IMR-90 (cell line): ENCODE results near the gene C22orf31. TPM values are rescaled to one million over a fixed set of nuclear protein-coding genes. Genes with fewer than 3 reads are reported as not detected.

ENCODE experiments used
- ATAC-seq: fragments of 200-7000 bp; cut with Tn5 transposase; 2 replicates; pipeline ENCODE4 v1.9.1; 2020; ENCODE audit warnings: low read depth, mild to moderate bottlenecking, moderate library complexity
- BruUV-seq: library from RNA; stranded (reverse); fragments of 400-500 nt; replicated peaks from 2 replicates; lab custom pipeline; 2021; lab: Mats Ljungman, UMichigan
- CTCF ChIA-PET: fragments of 300-600 bp; formaldehyde crosslinking; extraction: SDS; loops from one replicate; lab custom pipeline; 2021; ENCODE audit warnings: antibody characterized with exemption; lab: Yijun Ruan, JAX
- POLR2A ChIA-PET: fragments of 300-600 bp; sonication (Branson Sonifier 250); formaldehyde crosslinking; loops from one replicate; lab custom pipeline; 2022; ENCODE audit warnings: antibody characterized with exemption; ENCODE audit not compliant: unreplicated experiment; lab: Charles Lee
- DNase-seq: peaks from one replicate; pipeline ENCODE4 v3.0.0; 2013
- H2AFZ ChIP-seq: replicated peaks from 2 replicates; pipeline ENCODE3; 2013; ENCODE audit warnings: low read length, mild to moderate bottlenecking; ENCODE audit not compliant: poor library complexity
- H2AK5ac ChIP-seq: 2 replicates; pipeline ENCODE4 v1.6.1; 2013; ENCODE audit warnings: low read depth, low read length, inconsistent platforms
- H2AK9ac ChIP-seq: replicated peaks from 2 replicates; pipeline ENCODE3; 2013; ENCODE audit warnings: mild to moderate bottlenecking, low read depth, low read length, moderate library complexity; ENCODE audit not compliant: poor library complexity
- H2BK120ac ChIP-seq: 2 replicates; pipeline ENCODE4 v1.6.1; 2013; ENCODE audit warnings: low read depth, low read length, inconsistent platforms
- H2BK15ac ChIP-seq: 3 replicates; pipeline ENCODE4 v1.6.1; 2013; ENCODE audit warnings: low read depth, low read length, inconsistent platforms
- H2BK20ac ChIP-seq: 2 replicates; pipeline ENCODE4 v1.6.1; 2013; ENCODE audit warnings: low read depth, mild to moderate bottlenecking, inconsistent platforms, low read length, moderate library complexity
- H2BK5ac ChIP-seq: 2 replicates; pipeline ENCODE4 v1.6.1; 2013; ENCODE audit warnings: mild to moderate bottlenecking, low read depth, low read length, inconsistent platforms; ENCODE audit not compliant: poor library complexity, severe bottlenecking
- H3K14ac ChIP-seq: replicated peaks from 2 replicates; pipeline ENCODE4 v1.6.1; 2013; ENCODE audit warnings: low read depth, low read length, inconsistent platforms
- H3K18ac ChIP-seq: 2 replicates; pipeline ENCODE4 v1.6.1; 2013; ENCODE audit warnings: low read depth, low read length, control low read depth
- H3K23ac ChIP-seq: 2 replicates; pipeline ENCODE4 v1.6.1; 2013; ENCODE audit warnings: low read depth, low read length, inconsistent platforms
- H3K27ac ChIP-seq: 2 replicates; pipeline ENCODE4 v1.5.1; 2013; ENCODE audit warnings: mild to moderate bottlenecking, control low read depth, low read length; ENCODE audit not compliant: insufficient read depth
- H3K27me3 ChIP-seq: 2 replicates; pipeline ENCODE4 v1.6.1; 2013; ENCODE audit warnings: low read length; ENCODE audit not compliant: control insufficient read depth, insufficient read depth
- H3K36me3 ChIP-seq: 2 replicates; pipeline ENCODE4 v1.6.1; 2013; ENCODE audit warnings: low read length, mixed read lengths; ENCODE audit not compliant: control insufficient read depth, insufficient read depth
- H3K4ac ChIP-seq: 2 replicates; pipeline ENCODE4 v1.6.1; 2013; ENCODE audit warnings: low read depth, low read length, inconsistent platforms
- H3K4me1 ChIP-seq: 2 replicates; pipeline ENCODE4 v1.6.1; 2013; ENCODE audit warnings: low read length, mixed read lengths; ENCODE audit not compliant: control insufficient read depth, insufficient read depth
- H3K4me2 ChIP-seq: 2 replicates; pipeline ENCODE4 v1.6.1; 2013; ENCODE audit warnings: low read depth, mild to moderate bottlenecking, control low read depth, low read length, moderate library complexity
- H3K4me3 ChIP-seq: 2 replicates; pipeline ENCODE4 v1.5.1; 2013; ENCODE audit warnings: low read depth, mild to moderate bottlenecking, control low read depth, low read length, moderate library complexity; ENCODE audit not compliant: insufficient read depth
- H3K56ac ChIP-seq: 2 replicates; pipeline ENCODE4 v1.6.1; 2013; ENCODE audit warnings: low read length, inconsistent platforms; ENCODE audit not compliant: insufficient read depth; ENCODE audit errors: extremely low read depth
- H3K79me1 ChIP-seq, 2 experiments: 2 replicates each; pipeline ENCODE4 v1.6.1; 2013; ENCODE audit warnings: low read length in 2 of 2, inconsistent platforms in 1 of 2, low read depth in 1 of 2
- H3K9ac ChIP-seq: 2 replicates; pipeline ENCODE4 v1.6.1; 2013; ENCODE audit warnings: low read depth, low read length, control low read depth
- H3K9me1 ChIP-seq: 2 replicates; pipeline ENCODE4 v1.6.1; 2013; ENCODE audit warnings: low read length, inconsistent platforms; ENCODE audit not compliant: insufficient read depth
- H3K9me3 ChIP-seq: 2 replicates; pipeline ENCODE4 v1.6.1; 2013; ENCODE audit warnings: low read length; ENCODE audit not compliant: control insufficient read depth, insufficient read depth
- H4K20me1 ChIP-seq: 2 replicates; pipeline ENCODE4 v1.6.1; 2013; ENCODE audit warnings: low read length, inconsistent platforms; ENCODE audit not compliant: insufficient read depth
- H4K5ac ChIP-seq: 2 replicates; pipeline ENCODE4 v1.6.1; 2013; ENCODE audit warnings: mild to moderate bottlenecking, low read depth, low read length, control low read depth
- H4K8ac ChIP-seq, 2 experiments: 2 replicates each; pipeline ENCODE4 v1.6.1; 2013; ENCODE audit warnings: low read depth in 2 of 2, low read length in 2 of 2, control low read depth in 1 of 2, inconsistent platforms in 1 of 2
- H4K91ac ChIP-seq: 2 replicates; pipeline ENCODE4 v1.6.1; 2013; ENCODE audit warnings: low read depth, low read length, inconsistent platforms; ENCODE audit not compliant: insufficient read depth
- CHD1 ChIP-seq: IDR thresholded peaks from 2 replicates; pipeline ENCODE4 v1.6.1; 2012; ENCODE audit warnings: low read depth, low read length, improper control_type of control experiment
- NFE2L2 ChIP-seq: fragments of 150-350 bp; IDR thresholded peaks from 2 replicates; pipeline ENCODE4 v1.6.1; 2016; ENCODE audit warnings: low read depth, mild to moderate bottlenecking, low read length
- WGBS, 2 experiments: methylation state at CpG; one replicate each; pipeline versions ENCODE4 v1.1.5 to v1.1.7; 2013; ENCODE audit warnings: missing lambda C conversion rate in 2 of 2; ENCODE audit not compliant: insufficient read length in 1 of 2; ENCODE audit errors: extremely low coverage in 2 of 2; 5-methylcytosine and 5-hydroxymethylcytosine counted together
- dilution Hi-C: fragments of 300-500 bp; cut with HindIII; formaldehyde crosslinking; loops from one replicate; pipeline ENCODE4 v1.14.3; 2018; ENCODE audit warnings: low sequenced_read_pairs; ENCODE audit not compliant: unreplicated experiment
- in situ Hi-C: fragments of 300-500 bp; cut with MboI; formaldehyde crosslinking; loops from 3 replicates; pipeline ENCODE4 v1.14.3; 2019; ENCODE audit warnings: low sequenced_read_pairs, inconsistent platforms, mixed read lengths
- intact Hi-C: fragments of 100-400 bp; cut with micrococcal nuclease; formaldehyde crosslinking; loops from 2 replicates; pipeline ENCODE4 v1.10.0; 2022
- polyA plus RNA-seq, 3 experiments: library from polyadenylated mRNA; depleted of rRNA; stranded (reverse); fragments of >200 nt; gene quantifications; 2 replicates each; pipeline ENCODE4 v1.2.3, GENCODE V29; 2012; ENCODE audit warnings: low replicate concordance in 1 of 3
- total RNA-seq: library from RNA; depleted of rRNA; stranded (reverse); fragments of >200 nt; gene quantifications from 2 replicates; pipeline ENCODE4 v1.2.3, GENCODE V29; 2012

C22orf31 gene
- total and polyA plus RNA-seq, 2 of the 4 experiments (the other 2 are of a cell fraction) = not detected

DNA sequence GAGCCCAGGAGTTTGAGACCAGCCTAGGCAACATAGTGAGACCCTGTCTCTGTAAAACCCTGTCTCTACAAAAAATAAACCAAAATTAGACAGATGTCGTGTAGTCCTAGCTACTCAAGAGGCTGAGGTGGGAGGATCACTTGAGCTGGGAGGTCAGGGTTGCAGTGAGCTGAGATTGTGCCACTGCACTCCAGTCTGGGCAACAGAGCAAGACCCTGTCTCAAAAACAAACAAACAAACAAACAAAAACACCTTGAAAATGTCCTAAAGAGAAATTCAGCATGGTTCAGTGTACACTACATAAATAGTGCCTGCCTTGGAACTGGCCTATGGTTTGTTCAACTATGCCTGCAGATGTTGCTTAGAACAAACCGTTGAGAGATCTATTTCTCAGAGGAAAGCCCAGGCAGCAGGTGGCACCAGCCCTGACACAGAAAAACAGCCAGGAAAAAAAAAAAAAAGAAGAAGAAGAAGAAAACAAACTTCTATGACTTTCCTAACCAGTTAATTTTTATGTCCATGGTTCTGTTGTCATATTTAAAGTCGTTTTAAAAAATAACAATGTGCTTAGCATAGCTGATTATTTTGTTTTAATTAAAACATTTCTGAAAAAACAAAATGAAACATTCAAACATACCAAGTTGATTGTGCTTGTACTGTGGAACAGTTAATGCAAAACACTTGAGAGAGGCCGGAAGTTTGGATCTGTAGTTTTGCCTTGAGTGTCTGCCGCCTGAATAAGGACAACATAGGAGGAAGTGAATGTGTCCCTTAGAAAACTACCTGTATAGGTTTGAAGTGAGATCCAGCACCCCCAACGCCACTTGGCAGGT, 16.6 kb upstream of the C22orf31 start:
- intact Hi-C loops (no loop called here), in situ Hi-C loops (no loop called here), dilution Hi-C loops (no loop called here)
- no peak overlapping the region for H4K91ac ChIP-seq
- no peaks in the 10 kb centered on the region for H3K4me1 ChIP-seq
- no peak overlapping the region for H2BK5ac ChIP-seq
- H3K18ac ChIP-seq = no peak overlapping the region
- H3K9me1 ChIP-seq = no peaks in the 10 kb centered on the region
- CTCF ChIA-PET = interaction anchor here (0.7 to 0.9 kb wide), 3 partner anchors 8 to 12 kb away, joined by 3 to 6 read pairs (median 3); no protein-coding TSS in a partner anchor
- no peak overlapping the region for H3K27ac ChIP-seq
- H4K8ac ChIP-seq = no peak overlapping the region
- ATAC-seq = no peak
- TF ChIP-seq CHD1 (no peak), NFE2L2 (no peak)
- no TSS peak for BruUV-seq
- no peaks in the 10 kb centered on the region for H4K20me1 ChIP-seq
- no peak overlapping the region for H3K4me2 ChIP-seq
- no peak overlapping the region for H2AK9ac ChIP-seq
- H2AK5ac ChIP-seq = no peak overlapping the region
- 100% methylated on average over 2 of the region's 6 CpGs; no CpG with 5 or more reads in 1 of the 2 experiments for WGBS, 2 experiments
- no peak overlapping the region for H2AFZ ChIP-seq
- no peak overlapping the region for H4K5ac ChIP-seq
- no peaks in the 10 kb centered on the region for H3K36me3 ChIP-seq
- H2BK20ac ChIP-seq = no peak overlapping the region
- no peak overlapping the region for H3K56ac ChIP-seq
- POLR2A ChIA-PET = no interaction called here
- no peak overlapping the region for H3K4ac ChIP-seq
- no peak overlapping the region for H2BK120ac ChIP-seq
- no peak for DNase-seq
- H3K23ac ChIP-seq = no peak overlapping the region
- H3K4me3 ChIP-seq = no peak overlapping the region
- H3K14ac ChIP-seq = no peak overlapping the region
- H3K9ac ChIP-seq = no peak overlapping the region
- no peak overlapping the region for H2BK15ac ChIP-seq
- no peaks in the 10 kb centered on the region for H3K9me3 ChIP-seq
- no peaks in the 10 kb centered on the region for H3K79me1 ChIP-seq
- H3K27me3 ChIP-seq = peaks cover 5% of the 10 kb centered on the region; the same call in 1 of the 2 replicates
